Dermis microvascular lymphatic vessel endothelial cell (primary cell): ENCODE measurements around the gene ZNF804A. TPM values are rescaled to one million over a fixed set of nuclear protein-coding genes. Genes with fewer than 3 reads are reported as not detected.
"Not testable (repeated sequence)": the region's sequence is repeated elsewhere in the genome, so short reads cannot be mapped to it uniquely, and the experiment has no call there.

Experiments
- DNase-seq, 2 donors: peaks; one replicate each; pipeline versions ENCODE4 v3.0.0 to v3.0.0-alpha.2; 2010; ENCODE audit warnings: low read depth in 2 of 2
- total RNA-seq: library from RNA; depleted of rRNA; stranded (reverse); fragments of >200 nt; gene quantifications from 2 replicates; pipeline ENCODE4 v1.2.1, GENCODE V29; 2014

ZNF804A gene
- total RNA-seq, 1 donor from 2014 or later, result not detected

DNA sequence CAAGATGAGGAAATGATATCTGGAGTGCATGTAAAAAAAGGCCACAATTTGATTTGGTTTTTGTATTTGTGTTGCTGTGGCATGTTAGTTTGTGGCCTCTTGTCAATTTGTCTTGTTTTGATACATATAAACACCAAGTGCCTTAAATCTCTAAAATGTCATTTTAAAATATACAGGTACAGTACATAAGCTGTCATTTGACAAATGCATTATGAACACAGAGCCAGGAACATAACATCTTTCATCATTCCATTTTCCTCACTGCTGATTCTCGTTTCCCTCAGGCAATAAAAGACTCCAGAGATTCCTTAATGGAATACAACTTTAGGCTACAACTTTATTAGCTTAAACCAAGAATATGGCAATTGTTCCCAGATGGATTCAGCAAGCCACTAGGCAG, 217.5 kb downstream of the ZNF804A start:
- no peak for DNase-seq

DNA sequence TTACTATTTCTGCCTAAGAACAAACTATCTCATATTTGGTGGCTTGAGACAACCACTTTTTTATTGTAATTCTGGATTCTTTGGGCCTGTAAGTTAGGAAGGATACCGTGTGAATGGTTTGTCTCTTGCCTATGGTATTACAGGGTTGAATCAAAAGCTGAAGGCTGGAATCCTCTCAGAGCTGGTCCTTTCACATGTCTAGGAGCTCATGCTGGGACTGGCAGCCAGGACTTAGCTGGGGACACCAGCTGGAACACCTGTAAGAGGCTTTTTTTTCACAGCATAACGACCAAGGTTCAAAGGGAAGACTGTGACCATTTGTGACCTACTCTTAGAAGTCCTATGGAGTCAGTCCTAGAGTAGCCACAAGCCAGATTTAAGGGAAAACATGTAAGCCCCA, 226.3 kb downstream of the ZNF804A start:
- DNase-seq, result no peak

DNA sequence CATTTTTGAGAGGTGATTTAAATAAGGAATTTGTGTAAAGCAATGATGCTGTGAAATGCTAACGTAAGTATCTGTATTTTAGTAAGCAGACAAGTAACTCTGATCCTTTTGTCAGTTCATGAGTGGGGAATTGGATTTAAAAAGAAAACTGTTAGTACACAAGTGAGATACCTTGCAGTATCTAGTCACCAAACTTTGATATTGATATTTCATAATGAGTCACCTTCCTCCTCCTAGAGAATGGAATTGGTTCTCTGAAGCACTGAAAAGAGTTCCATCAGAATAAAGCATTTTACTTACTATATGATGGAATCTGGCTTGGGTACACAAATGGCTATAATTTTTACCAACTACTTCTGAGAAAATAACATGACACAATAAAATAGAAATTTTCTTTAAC, 232.2 kb downstream of the ZNF804A start:
- DNase-seq, result no peak

DNA sequence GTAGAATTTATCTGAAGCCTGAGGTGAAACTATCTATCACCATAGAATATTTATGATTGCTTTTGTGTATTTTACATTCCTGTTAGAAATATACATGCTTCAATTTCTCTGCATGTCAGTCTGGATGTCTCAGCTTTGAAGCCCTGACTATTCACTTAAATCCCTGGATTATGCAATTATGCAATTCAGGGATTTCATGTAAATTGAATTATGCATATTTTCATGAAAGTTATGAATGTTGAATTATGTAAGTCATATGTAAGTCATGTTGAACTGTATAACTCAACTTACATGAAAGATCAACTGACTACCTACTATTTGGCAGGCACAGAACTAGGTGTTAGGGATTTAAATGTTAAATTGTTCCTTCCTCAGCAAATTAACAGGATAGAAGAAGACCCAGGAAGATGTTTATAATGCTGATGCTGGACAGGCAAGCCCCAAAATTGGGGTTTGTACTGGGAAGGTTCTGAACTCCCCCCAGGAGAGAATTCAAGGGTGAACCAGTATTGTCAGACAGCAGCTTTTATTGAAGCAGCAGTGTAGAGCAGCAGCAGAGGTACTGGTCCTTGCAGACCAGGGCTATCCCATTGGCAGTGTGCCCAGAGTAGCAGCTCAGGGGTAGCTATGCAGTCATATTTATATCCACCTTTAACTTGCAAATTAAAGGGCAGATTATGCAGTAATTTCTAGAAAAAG, 236.5 kb downstream of the ZNF804A start:
- DNase-seq, result no peak

DNA sequence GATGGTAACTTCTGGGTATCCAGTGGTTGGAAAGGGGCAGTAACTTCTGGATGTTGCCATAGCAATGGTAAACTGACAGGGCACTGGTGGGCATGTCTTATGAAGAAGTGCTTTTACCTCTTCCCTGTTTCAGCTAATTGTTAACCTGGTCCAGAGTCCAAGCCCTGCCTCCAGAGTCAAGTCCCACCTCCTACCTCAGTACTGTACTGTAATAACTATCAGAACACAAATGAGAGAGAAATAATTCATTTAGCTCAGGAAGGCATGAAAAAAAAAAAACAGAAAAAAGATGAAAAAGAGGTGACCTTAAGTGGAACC, 237.0 kb downstream of the ZNF804A start:
- no peak for DNase-seq

DNA sequence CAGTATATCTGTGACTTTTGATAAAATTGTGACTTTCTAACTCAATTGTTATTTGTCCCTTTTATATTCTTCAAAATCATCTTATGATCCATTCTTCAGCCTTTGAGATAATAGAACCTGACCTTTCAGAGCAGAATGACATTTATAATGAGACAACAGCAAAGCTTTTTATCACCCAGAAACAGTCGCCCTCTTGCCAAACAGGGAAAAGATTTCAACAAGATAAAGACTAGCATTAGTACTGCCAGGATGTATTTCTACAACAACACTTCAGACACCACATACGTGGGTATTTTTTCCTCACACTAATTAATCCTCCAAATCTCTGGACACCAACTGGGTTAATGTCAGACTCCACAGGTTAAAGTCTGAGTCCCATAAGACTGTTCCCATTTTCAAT, 249.0 kb downstream of the ZNF804A start:
- DNase-seq, result no peak

DNA sequence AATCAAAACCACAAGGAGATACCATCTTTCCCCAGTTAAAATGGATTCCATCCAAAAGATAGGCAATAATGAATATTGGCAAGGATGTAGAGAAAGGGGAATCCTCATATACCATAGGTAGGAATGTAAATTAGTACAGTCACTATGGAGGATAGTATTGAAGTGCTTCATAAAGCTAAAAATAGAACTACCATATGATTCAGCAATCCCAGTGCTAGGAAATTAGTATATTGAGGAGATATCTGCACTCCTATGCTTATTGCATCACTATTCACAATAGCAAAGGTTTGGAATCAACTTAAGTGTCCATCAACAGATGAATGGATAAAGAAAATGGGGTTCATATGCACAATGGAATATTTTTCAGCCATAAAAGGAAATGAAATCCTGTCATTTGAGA, 251.2 kb downstream of the ZNF804A start:
- no peak for DNase-seq

DNA sequence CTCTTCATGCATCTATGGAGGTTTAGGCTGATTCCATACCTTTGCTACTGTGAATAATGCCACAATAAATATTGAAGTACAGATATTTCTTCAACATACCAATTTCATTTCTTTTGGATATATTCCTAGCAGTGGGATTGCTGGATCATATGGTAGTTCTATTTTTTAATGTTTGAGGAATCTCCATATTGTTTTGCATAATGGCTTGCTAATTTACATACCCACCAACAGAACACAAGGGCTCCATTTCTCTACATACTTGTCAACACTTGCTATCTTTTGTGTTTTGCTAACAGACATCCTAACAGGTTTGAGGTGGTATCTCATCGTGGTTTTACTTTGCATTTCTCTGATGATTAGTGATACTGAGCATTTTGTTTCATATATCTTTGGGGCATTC, 253.2 kb downstream of the ZNF804A start:
- no peak for DNase-seq

DNA sequence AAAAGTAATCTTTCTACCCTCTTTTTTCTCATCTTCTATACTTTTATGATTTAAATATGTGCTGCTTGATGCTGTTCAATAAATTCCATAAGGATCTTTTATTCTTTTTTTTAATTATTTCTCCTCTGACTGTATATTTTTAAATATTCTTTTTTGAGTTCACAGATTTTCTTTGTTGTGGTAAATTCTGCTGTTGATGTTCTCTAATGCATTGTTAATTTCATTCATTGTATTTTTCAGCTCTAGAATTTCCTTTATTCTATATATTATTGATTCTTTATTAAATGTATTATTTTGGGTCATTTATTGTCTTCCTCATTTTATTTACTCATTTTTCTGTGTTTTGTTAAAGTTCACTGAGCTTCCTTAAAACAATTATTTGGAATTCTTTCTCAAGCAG, 260.9 kb downstream of the ZNF804A start:
- no peak for DNase-seq

DNA sequence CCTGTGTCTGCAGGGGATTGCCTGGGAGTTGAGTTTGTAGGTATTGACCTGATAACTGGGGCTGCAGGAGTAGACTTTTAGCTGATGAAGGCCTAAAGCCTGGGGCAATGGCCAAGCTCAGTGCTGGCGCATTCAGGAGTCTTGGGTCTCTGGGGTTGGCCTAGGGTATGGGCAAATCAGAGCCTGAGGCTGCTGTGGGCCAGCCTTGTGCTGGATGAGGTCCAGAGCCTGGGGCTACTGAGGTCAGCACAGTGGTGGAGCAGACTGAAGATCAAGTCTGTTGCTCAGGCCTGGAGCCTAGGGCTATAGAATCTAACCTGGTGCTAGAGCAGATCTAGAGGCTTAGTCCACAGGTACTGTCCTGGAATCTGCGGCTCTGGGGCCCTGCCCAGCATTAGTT, 262.4 kb downstream of the ZNF804A start:
- no peak for DNase-seq

DNA sequence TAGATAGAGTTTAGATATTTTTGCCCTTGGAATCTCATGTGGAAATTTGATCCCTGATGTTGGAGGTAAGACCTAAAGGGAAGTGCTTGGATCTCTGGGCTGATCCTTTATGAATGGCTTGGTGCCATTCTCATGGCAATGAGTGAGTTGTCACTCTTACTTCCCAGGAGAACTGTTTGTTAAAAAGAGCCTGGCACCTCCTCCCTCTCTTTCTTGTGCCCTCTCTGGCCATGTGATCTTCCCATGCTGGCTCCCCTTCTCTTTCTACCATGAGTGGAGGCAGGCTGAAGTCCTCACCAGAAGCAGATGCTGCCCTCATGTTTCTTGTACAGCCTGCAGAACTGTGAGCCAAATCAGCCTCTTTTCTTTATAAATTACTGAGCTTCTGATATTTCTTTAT, 276.9 kb downstream of the ZNF804A start:
- DNase-seq, result no peak

DNA sequence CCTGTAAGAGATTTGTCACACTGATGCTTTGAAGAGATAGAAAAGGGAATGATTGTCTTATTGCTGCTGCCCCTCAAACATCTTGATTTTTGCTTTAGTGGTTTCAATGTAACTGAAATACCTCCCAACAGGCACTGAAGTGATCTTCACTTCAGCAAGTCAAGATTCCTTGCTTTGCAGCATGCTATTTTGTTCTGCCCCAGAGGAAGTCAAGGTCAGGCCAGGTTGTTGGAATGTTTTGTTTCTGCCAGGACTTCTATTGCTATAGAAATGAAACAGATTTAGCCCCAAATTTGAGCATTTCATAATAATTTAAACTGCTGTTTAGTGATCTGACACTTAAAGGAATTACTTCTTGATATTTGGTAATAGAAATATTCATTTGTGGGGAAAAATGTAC, 277.6 kb downstream of the ZNF804A start:
- DNase-seq, result no peak

DNA sequence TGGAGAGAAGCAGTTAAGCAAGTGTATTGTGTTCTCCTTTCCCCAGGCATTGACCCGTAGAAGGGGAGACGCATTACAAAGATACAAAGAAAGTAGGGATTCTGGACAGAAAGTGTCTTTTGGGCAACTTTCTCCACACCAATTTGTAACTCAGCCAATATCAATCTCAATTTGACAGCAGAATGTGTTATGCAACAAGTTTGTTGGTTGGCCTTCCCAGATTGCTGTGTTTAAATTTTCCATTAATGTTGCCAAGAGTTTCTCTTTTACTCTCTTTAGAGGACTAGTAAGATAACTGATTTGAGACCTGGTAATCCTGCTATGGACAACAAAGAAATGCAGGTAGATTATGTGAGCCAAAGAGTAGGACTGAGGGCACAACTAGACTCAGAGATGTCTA, 279.6 kb downstream of the ZNF804A start:
- DNase-seq, result no peak

DNA sequence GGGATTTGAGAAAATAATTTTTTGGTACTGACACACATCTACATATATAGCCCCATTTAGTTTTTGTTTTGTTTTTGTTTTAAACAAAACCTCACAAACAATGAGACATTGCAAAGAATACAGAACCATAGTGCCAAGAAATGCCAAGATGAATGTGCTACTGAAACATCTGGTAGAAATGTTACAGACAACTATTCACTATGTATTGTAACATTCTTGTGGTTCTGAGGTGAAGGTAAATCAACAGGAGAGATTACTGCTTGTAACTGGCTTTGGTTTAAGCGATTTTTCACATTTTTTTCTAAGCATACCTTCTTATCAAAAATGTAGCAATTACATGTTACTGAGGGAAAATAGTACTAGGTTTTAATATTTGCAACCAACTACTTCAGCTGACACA, 281.3 kb downstream of the ZNF804A start:
- no peak for DNase-seq

DNA sequence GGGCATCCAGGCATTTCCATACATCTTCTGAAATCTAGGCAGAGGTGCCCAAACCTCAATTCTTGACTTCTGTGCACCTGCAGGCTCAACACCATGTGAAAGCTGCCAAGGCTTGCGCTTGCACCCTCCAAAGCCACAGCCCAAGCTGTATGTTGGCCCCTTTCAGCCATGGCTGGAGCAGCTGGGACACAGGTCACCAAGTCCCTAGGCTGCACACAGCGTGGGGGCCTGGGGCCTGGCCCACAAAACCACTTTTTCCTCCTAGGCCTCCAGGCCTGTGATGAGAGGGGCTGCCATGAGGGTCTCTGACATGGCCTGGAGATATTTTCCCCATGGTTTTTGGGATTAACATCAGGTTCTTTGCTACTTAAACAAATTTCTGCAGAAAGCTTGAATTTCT, 288.3 kb downstream of the ZNF804A start:
- not testable (repeated sequence) for DNase-seq

DNA sequence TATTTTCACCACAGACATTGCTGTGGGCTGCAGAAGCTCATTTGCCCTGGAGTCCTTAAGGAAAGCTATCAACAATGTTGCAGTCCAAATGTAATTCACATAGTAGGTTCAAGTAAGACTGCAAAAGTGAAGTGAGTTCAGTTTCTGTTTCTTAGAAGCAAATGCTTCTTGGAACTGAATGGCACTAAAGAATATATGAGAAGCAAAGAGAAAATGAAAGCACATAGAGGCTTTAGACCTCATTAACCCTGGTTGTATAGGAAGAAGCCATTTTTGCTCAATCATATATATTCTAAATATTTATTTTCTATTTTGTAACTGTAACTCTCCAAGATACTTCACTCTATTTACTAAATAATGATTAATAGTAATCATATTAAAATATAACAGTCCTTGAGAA, 292.0 kb downstream of the ZNF804A start:
- DNase-seq, result no peak

DNA sequence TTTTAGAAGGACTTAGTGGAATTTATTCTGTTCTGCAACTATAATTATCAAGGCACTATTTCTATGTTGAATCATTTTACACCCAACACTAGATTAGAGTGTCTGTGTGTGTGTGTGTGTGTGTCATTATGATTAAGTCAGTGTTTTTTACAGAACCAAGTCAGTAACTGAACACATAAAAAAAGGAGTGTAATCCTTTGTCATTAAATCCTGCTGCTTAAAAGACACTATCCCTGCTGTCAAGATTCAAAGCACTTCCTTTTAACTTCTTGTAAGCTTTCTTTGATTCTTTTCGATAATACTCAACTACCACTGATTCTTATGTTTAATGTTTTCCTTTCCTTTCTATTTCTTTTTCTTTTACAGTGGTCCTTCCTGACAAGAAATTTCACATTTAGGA, 306.7 kb downstream of the ZNF804A start:
- no peak for DNase-seq

DNA sequence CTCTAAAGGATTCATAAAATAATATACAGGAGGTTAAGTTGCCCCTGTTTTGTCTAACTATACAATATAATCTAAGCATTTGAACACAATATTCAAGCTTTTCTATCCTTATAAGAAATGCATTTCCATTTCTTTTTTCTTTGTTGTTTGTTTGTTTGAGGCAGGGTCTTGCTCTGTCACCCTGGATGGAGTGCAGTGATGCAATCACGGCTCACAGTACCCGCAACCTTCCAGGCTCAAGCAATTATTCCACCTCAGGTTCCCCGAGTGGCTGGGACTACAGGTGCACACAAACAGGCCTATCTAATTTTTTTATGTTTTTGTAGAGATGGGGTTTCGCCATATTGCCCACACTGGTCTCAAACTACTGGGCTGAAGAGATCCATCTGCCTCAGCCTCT, 307.8 kb downstream of the ZNF804A start:
- no peak for DNase-seq

DNA sequence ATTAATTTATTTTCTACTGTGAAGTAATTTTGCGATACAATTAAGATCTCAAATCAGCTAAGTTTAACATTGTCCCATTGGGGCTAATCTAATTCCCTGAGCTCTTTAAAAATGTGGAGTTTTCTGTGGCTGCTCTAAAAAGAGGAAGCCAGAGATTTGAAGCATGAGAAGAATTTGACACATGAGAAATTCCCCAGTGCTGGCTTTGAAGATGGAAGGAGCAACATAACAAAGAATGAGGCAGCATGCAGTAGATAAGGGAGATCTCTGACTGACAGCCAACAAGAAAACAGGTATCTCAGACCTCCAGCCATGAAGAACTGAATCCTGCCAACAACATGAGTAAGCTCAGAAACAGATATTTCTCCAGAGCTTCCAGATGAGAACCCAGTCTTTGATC, 308.4 kb downstream of the ZNF804A start:
- no peak for DNase-seq

DNA sequence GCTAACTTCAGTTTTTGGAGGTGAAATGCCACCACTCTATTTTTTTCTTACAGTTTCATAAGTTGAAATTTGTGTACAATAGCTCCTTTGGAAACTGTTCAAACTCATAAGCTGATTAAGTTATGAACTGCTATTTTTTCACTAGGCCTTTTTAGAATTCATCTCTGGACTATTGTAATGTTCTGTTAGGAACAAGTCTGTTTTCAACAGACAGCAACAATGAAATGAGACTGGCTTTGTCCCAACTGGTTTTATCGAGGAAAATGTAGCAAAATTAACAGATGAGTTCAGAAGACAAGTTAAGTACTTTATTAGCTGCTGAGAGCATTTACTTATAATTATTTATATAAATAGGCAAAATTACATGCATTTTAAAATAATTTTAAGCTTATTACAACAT, 310.6 kb downstream of the ZNF804A start:
- no peak for DNase-seq

DNA sequence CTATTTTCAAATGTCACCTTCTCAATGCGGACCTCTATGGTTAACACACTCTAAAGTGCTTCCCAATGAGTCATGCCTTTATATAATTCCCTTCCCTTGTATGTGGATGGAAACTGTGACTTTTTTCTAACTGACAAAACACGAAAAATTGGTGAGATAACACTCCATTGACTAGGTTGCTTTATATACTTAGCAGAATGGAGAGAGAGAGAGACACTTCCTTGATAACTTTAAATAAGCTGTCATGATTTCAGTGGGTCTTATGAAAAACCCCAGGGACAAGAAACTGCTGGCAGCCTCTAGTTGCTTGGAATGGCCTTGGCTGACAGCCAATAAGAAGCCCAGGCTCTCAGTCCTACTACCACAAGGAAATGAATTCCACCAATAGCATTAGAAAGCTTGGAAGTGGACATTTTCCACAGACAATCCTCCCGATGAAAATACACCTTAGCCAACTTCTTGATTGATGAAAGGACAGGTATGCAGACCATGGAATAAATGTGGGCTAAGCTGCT, 322.2 kb downstream of the ZNF804A start:
- no peak for DNase-seq

DNA sequence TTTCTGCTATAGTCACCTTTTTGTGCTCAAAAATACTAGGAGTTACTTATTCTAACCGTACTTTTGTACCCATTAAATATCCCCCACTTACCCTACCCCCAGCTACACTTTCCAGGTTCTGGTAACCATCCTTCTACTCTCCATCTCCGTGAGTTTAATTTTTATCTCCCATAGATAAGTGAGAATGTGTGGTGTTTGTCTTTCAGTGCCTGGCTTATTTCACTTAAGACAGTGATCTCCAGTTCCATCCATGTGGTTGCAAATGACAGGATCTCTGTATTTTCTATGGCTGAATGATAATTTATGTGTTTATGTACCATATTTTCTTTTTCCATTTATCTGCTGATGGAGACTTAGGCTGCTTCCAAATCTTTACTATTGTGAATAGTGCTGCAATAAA, 323.3 kb downstream of the ZNF804A start:
- DNase-seq, result no peak

DNA sequence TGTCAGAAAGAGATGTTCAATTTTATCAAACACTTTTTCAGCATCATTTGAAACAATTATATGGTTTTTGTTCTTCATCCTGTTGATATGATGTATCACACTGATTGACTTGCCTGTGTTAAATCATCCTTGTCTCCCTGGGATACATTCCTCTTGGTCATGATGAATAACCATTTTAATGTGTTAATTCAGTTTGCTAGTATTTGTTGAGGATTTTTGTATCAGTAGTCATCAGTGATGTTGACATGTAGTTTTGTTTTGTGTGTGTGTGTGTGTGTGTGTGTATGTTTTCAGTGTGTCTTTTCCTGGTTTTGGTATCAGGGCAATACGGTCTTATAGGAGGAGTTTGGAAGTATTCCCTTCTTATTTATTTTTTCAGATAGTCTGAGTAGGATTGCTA, 325.4 kb downstream of the ZNF804A start:
- DNase-seq, result no peak

DNA sequence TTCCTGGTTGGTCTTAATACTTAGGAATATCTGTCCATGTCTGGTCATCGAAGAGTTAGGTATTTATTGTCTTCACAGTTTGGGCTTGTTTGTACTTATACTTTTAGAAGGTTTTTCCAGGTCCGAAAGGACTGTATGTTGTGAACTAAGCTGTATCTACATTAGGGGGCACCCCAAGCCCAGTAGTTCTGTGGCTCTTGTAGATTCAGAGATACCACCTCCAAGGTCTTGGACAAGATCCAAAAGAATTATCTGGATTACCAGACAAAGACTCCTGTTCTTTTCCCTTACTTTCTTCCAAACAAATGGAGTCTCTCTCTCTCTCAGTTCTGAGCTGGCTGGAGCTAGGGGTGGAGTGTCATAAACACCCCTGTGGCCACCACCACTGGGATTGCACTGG, 328.7 kb downstream of the ZNF804A start:
- no peak for DNase-seq
